PC-9 (cell line): ENCODE data around the gene CAPN11.

ENCODE experiments used
- CTCF ChIP-seq: fragments of 200-600 bp; sonication (generic); conservative IDR thresholded peaks from 2 replicates; pipeline ENCODE4 v1.6.1; 2017; ENCODE audit warnings: mixed run types, antibody characterized with exemption, mild to moderate bottlenecking, moderate library complexity
- EZH2 ChIP-seq: fragments of 200-600 bp; sonication (generic); IDR thresholded peaks from 2 replicates; pipeline ENCODE4 v1.8.0; 2017; ENCODE audit warnings: antibody characterized with exemption, low read depth

GRCh38 chr6:44226368-44227147 is 67.9 kb downstream of the CAPN11 start:
- TF ChIP-seq CTCF (no peak), EZH2 (no peak)
